NCI-H748 (cell line): Measurements from ENCODE around the gene RAI14.
"Not testable (repeated sequence)": the region's sequence is repeated elsewhere in the genome, so short reads cannot be mapped to it uniquely, and the experiment has no call there.

Experiments
- DNase-seq: peaks from one replicate; lab custom pipeline; 2025; ENCODE audit not compliant: unreplicated experiment; lab: John Stamatoyannopoulos, UW

The RAI14 gene

DNA sequence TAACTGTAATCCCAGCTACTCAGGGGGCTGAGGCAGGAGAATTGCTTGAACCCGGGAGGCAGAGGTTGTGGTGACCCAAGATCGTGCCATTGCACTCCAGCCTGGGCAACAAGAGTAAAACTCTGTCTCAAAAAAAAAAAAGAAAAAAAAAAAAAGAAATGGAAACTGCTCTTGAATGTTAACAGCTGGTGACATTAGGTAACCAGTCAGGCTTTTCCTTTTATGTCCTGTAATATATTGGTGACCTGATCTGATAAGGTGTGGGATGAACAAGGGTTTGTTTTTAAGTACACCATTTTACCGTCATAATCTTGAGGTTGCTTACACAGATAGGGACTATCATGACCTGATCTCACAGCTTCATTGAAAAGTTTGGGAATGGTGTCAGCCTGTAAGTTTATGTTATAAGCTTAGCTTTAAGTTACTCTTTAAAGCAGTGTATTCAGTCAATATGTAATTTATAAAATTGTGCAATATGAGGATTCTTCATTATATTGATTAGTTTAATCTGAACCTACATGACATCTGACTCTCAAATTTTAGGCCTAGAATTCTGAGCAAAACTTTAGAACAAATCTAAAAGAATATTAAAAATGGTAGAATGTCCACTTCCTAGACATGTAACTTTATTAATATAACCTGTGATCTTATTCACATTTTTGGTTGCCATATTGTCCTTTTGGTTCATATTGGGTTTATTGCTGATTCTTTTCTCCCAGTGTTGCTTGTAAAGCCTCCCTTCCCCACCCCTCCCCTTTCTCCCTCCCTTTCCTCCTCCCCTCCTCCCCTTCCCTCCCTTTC is 41.4 kb downstream of the RAI14 start:
- no peak for DNase-seq

GRCh38 chr5:34698109-34698419 is 41.9 kb downstream of the RAI14 start:
- no peak for DNase-seq

- DNase-seq: no peak
Observed at GRCh38 chr5:34698754-34699153, 42.6 kb downstream of the RAI14 start.

DNA sequence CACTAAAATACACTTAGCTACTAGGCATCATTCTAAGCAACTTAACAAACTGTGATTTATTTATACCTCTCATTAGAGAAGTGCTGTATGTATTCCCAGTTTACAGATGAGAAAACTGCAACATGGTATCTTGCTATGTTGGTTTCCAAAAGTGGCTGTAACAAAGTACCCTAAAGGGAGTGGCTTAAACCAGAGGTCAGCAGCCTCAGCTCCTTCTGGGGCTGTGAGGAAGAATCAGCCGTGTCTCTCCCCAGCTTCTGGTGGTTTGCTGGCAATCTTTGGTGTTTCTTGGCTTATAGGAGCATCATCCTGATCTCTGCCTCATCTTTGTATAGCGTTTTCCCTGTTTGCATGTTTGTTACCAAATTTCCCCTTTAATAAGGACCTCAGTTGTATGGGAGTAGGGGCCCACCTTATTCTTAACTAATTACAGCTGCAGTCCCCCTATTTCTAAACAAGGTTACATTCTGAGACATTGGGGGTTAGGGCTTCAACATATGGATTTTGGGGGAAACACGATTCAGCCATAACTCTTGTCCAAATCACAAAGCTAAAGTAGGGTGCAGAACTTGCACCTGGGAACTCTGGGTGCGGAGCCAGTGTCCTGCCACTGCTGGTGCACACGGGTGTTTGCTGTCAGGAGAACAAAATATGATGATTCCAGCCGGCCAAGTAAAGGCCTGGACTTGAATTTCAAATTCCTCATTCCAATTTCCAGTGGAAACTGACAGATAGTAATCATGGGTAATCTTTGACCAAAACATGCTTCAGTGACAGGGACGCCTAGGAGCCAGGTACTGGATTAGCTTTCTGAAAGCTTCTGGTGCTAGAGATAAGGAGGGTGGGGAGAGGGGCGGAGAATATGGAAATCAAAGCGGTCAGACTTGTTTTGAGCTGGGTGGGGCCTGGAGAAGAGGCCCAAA is 43.3 kb downstream of the RAI14 start:
- no peak for DNase-seq

DNA sequence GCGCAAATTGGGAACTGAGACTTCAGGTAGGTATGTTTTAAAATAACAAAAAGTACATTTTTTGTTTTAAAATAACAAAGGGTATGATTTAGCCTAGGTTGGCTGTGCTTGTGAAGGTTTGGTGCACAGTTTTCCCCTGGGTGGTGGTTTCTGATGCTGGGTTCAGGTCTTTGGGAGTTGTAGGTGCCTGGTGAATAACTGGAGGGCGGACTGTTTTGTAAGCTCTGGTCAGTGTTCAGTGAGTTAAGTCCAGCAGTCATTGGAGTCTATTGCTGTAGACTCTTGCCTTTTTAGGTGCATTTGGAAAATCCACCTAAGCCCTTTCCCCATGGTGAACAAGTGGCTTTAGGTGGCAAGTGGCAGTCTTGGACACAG is 43.9 kb downstream of the RAI14 start:
- DNase-seq: no peak

- not testable (repeated sequence) for DNase-seq
Observed at GRCh38 chr5:34701442-34701841, 45.3 kb downstream of the RAI14 start.

GRCh38 chr5:34703767-34704713 is 47.9 kb downstream of the RAI14 start:
- DNase-seq: no peak

- DNase-seq: no peak
Observed at GRCh38 chr5:34706084-34706483, 50.0 kb downstream of the RAI14 start.

GRCh38 chr5:34707451-34708107 is 51.5 kb downstream of the RAI14 start:
- DNase-seq: no peak

GRCh38 chr5:34708777-34709176 is 52.6 kb downstream of the RAI14 start:
- no peak for DNase-seq

DNA sequence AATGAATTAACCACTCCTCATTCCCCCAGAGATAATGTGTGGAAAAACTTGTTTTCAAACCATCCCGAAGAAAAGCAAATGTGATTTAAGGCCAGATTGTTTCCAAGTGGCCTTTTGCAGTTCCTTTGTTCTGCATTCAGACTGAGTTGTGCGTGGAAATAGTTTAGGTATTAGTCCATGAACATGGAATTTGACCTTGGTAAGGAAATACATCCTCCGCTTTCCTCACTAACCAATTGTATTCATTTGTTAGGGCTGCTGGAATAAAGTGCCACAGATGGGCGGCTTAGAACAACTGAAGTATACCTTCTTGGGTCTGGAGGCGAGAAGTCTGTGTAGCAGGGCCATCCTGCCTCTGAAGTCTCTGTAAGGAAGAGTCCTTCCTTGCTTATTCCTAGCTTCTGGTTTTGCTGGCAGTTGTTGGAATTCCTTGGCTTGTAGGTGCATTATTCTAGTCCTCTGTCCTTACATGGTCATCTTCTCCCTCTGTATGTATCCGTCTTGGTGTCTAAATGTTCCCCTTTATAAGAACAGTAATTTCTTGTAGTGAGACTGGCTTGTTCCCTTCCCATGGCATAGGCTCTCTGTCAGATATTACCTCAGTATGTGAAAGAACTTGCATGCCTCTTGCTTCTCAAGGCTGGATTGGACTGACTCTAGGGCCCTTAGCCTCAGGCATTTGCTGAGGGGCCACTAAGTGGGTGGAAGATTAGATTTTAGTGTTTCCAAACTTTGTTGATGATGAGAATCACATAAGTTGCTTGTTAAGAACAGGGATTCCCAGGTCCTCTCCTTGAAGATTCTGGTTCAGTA is 53.9 kb downstream of the RAI14 start:
- no peak for DNase-seq

DNA sequence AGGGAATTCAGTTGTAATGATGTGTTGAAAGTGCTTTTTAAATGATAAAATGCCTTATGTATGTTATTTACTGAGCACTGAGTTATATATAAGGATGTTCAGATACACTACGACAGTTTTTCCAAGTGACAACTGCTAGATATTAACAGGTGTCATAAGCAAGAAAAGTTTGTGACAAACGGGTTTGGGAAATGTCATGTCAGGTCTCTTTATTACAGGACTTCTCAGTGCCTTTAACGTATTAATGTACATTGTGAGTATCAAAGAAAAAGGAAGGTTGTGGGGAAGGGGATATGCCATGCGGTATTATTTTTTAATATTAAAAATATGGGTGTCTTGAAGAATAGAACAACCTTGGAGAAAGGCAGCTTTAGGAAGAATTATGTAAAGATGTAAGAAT is 56.4 kb downstream of the RAI14 start:
- no peak for DNase-seq

DNA sequence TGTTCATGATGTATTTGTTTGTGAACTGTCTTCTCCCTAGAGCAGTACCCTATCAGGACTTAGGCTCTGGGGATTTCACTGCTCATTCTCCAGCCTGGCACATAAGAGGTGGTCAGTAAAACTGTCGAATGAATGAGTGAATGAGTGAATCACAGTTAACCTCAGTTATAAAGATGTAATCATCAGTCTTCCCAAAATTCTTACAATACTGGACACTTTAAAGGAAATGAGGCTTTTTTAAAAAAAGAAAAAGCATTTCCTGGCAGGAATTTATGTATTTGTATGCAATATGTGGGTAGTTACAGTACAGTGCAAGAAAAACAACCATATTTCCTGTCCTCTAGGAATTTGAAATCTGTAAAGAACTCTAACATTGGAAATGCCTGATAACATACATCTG is 59.6 kb downstream of the RAI14 start:
- no peak for DNase-seq

GRCh38 chr5:34716986-34717385 is 60.9 kb downstream of the RAI14 start:
- DNase-seq: no peak

GRCh38 chr5:34717426-34718327 is 61.5 kb downstream of the RAI14 start:
- DNase-seq: no peak

GRCh38 chr5:34718516-34718915 is 62.4 kb downstream of the RAI14 start:
- no peak for DNase-seq

- DNase-seq: no peak
Observed at GRCh38 chr5:34719029-34719428, 62.9 kb downstream of the RAI14 start.

DNA sequence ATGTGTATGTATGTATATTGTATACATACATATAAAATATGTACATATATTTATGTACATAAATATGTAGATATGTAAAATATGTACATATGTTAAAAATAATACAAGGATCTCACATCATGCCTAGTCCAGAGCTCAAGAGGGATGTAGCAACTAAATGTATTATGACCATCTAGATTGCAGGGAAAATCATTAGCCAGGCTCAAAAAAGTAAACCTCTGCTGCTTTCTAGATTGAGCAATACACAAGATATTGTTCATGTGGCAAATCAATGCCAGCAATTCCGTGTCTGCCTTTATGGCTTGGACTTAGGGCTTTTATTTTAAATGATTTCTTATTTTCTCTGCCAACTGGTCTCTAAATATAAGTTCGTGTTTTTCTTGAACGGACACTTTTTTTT is 65.2 kb downstream of the RAI14 start:
- DNase-seq: no peak

- DNase-seq: no peak
Observed at GRCh38 chr5:34722183-34722582, 66.1 kb downstream of the RAI14 start.
